ENCODE results near the gene WWP2.

GRCh38 chr16:69831212-69832123 lies 69.3 kb downstream of the WWP2 start:
- TF ChIP-seq, protein P1, sequence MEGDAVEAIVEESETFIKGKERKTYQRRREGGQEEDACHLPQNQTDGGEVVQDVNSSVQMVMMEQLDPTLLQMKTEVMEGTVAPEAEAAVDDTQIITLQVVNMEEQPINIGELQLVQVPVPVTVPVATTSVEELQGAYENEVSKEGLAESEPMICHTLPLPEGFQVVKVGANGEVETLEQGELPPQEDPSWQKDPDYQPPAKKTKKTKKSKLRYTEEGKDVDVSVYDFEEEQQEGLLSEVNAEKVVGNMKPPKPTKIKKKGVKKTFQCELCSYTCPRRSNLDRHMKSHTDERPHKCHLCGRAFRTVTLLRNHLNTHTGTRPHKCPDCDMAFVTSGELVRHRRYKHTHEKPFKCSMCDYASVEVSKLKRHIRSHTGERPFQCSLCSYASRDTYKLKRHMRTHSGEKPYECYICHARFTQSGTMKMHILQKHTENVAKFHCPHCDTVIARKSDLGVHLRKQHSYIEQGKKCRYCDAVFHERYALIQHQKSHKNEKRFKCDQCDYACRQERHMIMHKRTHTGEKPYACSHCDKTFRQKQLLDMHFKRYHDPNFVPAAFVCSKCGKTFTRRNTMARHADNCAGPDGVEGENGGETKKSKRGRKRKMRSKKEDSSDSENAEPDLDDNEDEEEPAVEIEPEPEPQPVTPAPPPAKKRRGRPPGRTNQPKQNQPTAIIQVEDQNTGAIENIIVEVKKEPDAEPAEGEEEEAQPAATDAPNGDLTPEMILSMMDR (IDR thresholded peaks at IDR 0.05; ENCODE audit: low read length) = no peak
- no peak for TF ChIP-seq EZH2phosphoT487 (IDR thresholded peaks at IDR 0.05; ENCODE audit: low read length)

Measured in MM.1S (cell line).